Gastrocnemius medialis (tissue), 4 donors: ENCODE data around the gene C19orf12. TPM values are rescaled to one million over a fixed set of nuclear protein-coding genes. Genes with fewer than 3 reads are reported as not detected.

Experiments
- ATAC-seq, 2 donors: fragments of 150-250 bp; one replicate each; pipeline ENCODE4 v1.9.1; 2016
- DNase-seq, 2 donors: peaks; one replicate each; pipeline ENCODE4 v3.0.0-alpha.2; 2019
- H3K27ac ChIP-seq, 4 donors: fragments of 200-600 bp; sonication (generic); 1 replicate in 1 of 4; 2 replicates in 3 of 4; pipeline ENCODE4 v1.5.1; 2016 to 2018; ENCODE audit warnings: mild to moderate bottlenecking in 2 of 4, moderate library complexity in 1 of 4
- H3K27me3 ChIP-seq, 3 donors: fragments of 200-600 bp; sonication (generic) in 2 of 3; 1 replicate in 1 of 3; 2 replicates in 2 of 3; pipeline versions ENCODE4 v1.5.1 to v1.6.0; 2016 to 2019; ENCODE audit warnings: mild to moderate bottlenecking in 1 of 3, moderate library complexity in 1 of 3
- H3K36me3 ChIP-seq, 2 donors: fragments of 200-600 bp; sonication (generic) in 1 of 2; one replicate each; pipeline ENCODE4 v1.5.1; 2017 to 2018
- H3K4me1 ChIP-seq, 2 donors: fragments of 200-600 bp; sonication (generic) in 1 of 2; one replicate each; pipeline ENCODE4 v1.5.1; 2016 to 2017; ENCODE audit warnings: mild to moderate bottlenecking in 2 of 2
- H3K4me3 ChIP-seq, 4 donors: fragments of 200-600 bp; sonication (generic) in 3 of 4; 1 replicate in 1 of 4; 2 replicates in 3 of 4; pipeline ENCODE4 v1.5.1; 2016 to 2019; ENCODE audit warnings: mild to moderate bottlenecking in 2 of 4
- H3K9me3 ChIP-seq, 3 donors: fragments of 200-600 bp; sonication (generic) in 2 of 3; 1 replicate in 1 of 3; 2 replicates in 2 of 3; pipeline ENCODE4 v1.5.1; 2016 to 2019
- CTCF ChIP-seq, 5 experiments: fragments of 450-650 bp in 3 of 5; fragments of 200-600 bp in 2 of 5; sonication (generic) in 2 of 5; IDR thresholded peaks in 4 of 5; conservative IDR thresholded peaks in 1 of 5; 1 replicate in 4 of 5; 2 replicates in 1 of 5; pipeline ENCODE4 v1.5.1; 2016 to 2019; ENCODE audit warnings: antibody characterized with exemption in 5 of 5, mild to moderate bottlenecking in 3 of 5, moderate library complexity in 3 of 5
- POLR2A ChIP-seq, 2 donors: fragments of 450-650 bp; IDR thresholded peaks; one replicate each; pipeline ENCODE4 v1.6.1; 2017; ENCODE audit warnings: antibody characterized with exemption in 2 of 2, mild to moderate bottlenecking in 2 of 2, moderate library complexity in 2 of 2
- in situ Hi-C, 4 donors: fragments of 200-750 bp; cut with MboI; loops; one replicate each; pipeline versions ENCODE4 v1.15.0 to v1.8.0; 2017; ENCODE audit warnings: low sequenced_read_pairs in 4 of 4
- intact Hi-C: fragments of 100-400 bp; cut with DNase I; formaldehyde crosslinking; loops from one replicate; pipeline ENCODE4 v1.15.1; 2023; ENCODE audit warnings: low total_unique reads
- total RNA-seq, 4 donors: library from RNA; depleted of rRNA; stranded (reverse); fragments of >200 nt; gene quantifications; one replicate each; pipeline versions ENCODE4 v1.1.0 to v1.2.3, GENCODE V29; 2016

Gene C19orf12
- total RNA-seq, 4 donors from 2014 or later, result 54.4 to 142 (median 69.8) TPM

- Histone ChIP-seq H3K4me3 (no peak overlapping the region), H3K4me1 (peaks cover 5 to 11% of the 10 kb centered on the region in 2 donors), H3K27ac (no peak overlapping the region), H3K27me3 (peaks cover 0 to 6% (median 5%) of the 10 kb centered on the region in 3 donors), H3K9me3 (no peaks in the 10 kb centered on the region), H3K36me3 (no peaks in the 10 kb centered on the region)
- TF ChIP-seq POLR2A (IDR thresholded peaks at IDR 0.05), result no peak
- no peak for TF ChIP-seq CTCF (IDR thresholded peaks at IDR 0.05 in 4 of 5, conservative IDR thresholded peaks at IDR 0.05 in 1 of 5)
- in situ Hi-C loops, result loop anchor here in 1 of 4 donors (25.0 kb wide), 1 partner anchor 934 kb away; no protein-coding TSS in a partner anchor
- DNase-seq (no peak), ATAC-seq (no peak)
- intact Hi-C loops, result no loop called here
These were observed 12.8 kb upstream of the C19orf12 start for GRCh38 chr19:29727906-29728305.

GRCh38 chr19:29724746-29725145 is 9.7 kb upstream of the C19orf12 start:
- H3K4me1 ChIP-seq, result peaks cover 5 to 11% of the 10 kb centered on the region in 2 donors
- H3K27ac ChIP-seq, result no peak overlapping the region
- ATAC-seq, result no peak
- H3K4me3 ChIP-seq, result peak overlapping the region in 3 of 4 donors; percentile 40 to 52 (median 45)
- TF ChIP-seq POLR2A (IDR thresholded peaks at IDR 0.05) (no peak), CTCF (IDR thresholded peaks at IDR 0.05 in 4 of 5, conservative IDR thresholded peaks at IDR 0.05 in 1 of 5) (no peak)
- H3K36me3 ChIP-seq, result no peaks in the 10 kb centered on the region
- in situ Hi-C loops (loop anchor here in 2 of 4 donors (25.0 kb wide), 2 partner anchors 512 to 938 kb away; partner anchors contain the start of gene UQCRFS1 (in 1 of the 2)), intact Hi-C loops (no loop called here)
- peaks cover 0 to 6% (median 5%) of the 10 kb centered on the region in 3 donors for H3K27me3 ChIP-seq
- DNase-seq, result no peak
- H3K9me3 ChIP-seq, result no peaks in the 10 kb centered on the region

GRCh38 chr19:29724102-29724641 is 9.1 kb upstream of the C19orf12 start:
- no peak for ATAC-seq
- TF ChIP-seq POLR2A (IDR thresholded peaks at IDR 0.05) (no peak), CTCF (IDR thresholded peaks at IDR 0.05 in 4 of 5, conservative IDR thresholded peaks at IDR 0.05 in 1 of 5) (no peak)
- no peak for DNase-seq
- H3K9me3 ChIP-seq, result no peaks in the 10 kb centered on the region
- in situ Hi-C loops, result loop anchor here in 1 of 4 donors (25.0 kb wide), 1 partner anchor 512 kb away; the partner anchor contains the start of gene UQCRFS1
- H3K4me3 ChIP-seq, result peak overlapping the region; percentile 33 to 52 (median 42)
- no peaks in the 10 kb centered on the region for H3K36me3 ChIP-seq
- peaks cover 0 to 6% (median 5%) of the 10 kb centered on the region in 3 donors for H3K27me3 ChIP-seq
- intact Hi-C loops, result no loop called here
- no peak overlapping the region for H3K27ac ChIP-seq
- peaks cover 5 to 11% of the 10 kb centered on the region in 2 donors for H3K4me1 ChIP-seq

DNA sequence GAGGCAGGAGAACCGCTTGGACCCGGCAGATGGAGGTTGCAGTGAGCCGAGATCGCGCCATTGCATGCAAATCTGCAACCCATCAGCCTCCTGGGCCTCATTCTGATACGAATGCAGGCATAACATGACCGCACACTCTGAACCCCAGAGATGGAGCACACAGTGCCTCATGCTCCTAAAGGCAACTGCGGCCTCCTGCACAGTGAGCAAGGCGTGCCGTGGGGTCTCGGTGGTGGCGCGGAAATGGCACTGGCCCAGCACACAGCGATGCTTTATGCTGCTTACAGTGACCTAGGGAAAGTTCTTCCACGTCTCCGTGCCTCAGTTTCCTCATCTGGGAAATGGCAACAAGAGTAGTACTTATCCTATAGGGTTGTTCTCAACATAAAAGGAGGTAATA is 2.0 kb upstream of the C19orf12 start:
- intact Hi-C loops (no loop called here), in situ Hi-C loops (loop anchor here in 3 of 4 donors (5.0 to 25.0 kb wide), 4 partner anchors 52 to 505 kb away; partner anchors contain the start of genes PLEKHF1 (in 2 of the 3), POP4 (in 2 of the 3) and UQCRFS1 (in 1 of the 3))
- DNase-seq, result no peak

More for the DNA sequence above, 2.0 kb upstream of the C19orf12 start:
- no peak for ATAC-seq
- Histone ChIP-seq H3K4me1 (peaks cover 22 to 24% of the 10 kb centered on the region in 2 donors), H3K27me3 (no peaks in the 10 kb centered on the region), H3K36me3 (no peaks in the 10 kb centered on the region), H3K9me3 (no peaks in the 10 kb centered on the region), H3K4me3 (no peak overlapping the region), H3K27ac (no peak overlapping the region)
- TF ChIP-seq POLR2A (IDR thresholded peaks at IDR 0.05) (no peak), CTCF (IDR thresholded peaks at IDR 0.05 in 4 of 5, conservative IDR thresholded peaks at IDR 0.05 in 1 of 5) (no peak)
